GM19351 (cell line): Measurements from ENCODE around the gene CCDC91.
A peak's percentile ranks its signal among the peaks of the same experiment; 100 is the strongest.

Source experiments
- ATAC-seq: cut with Tn5 transposase; IDR thresholded peaks from one replicate; pipeline ENCODE4 v1.9.1; 2021; ENCODE audit warnings: mild to moderate bottlenecking, moderate library complexity; ENCODE audit not compliant: unreplicated experiment

Gene CCDC91

GRCh38 chr12:28190321-28191050 is at the start of gene CCDC91:
TSS of gene CCDC91 (plus strand) at chr12:28190456. CDS start at chr12:28257216, 66,760 bp downstream.
- ATAC-seq, result peak; percentile 89

- ATAC-seq, result no peak
Measured at GRCh38 chr12:28144059-28144458, 46.2 kb upstream of the CCDC91 start.

GRCh38 chr12:28144532-28144931 is 45.7 kb upstream of the CCDC91 start:
- no peak for ATAC-seq

- no peak for ATAC-seq
Measured at GRCh38 chr12:28145216-28145615, 45.0 kb upstream of the CCDC91 start.

- no peak for ATAC-seq
Measured at GRCh38 chr12:28149279-28149678, 41.0 kb upstream of the CCDC91 start.

- no peak for ATAC-seq
Measured at GRCh38 chr12:28156362-28156761, 33.9 kb upstream of the CCDC91 start.

- no peak for ATAC-seq
Measured at GRCh38 chr12:28156804-28157203, 33.5 kb upstream of the CCDC91 start.

- ATAC-seq, result no peak
Measured at GRCh38 chr12:28158353-28158752, 31.9 kb upstream of the CCDC91 start.

- ATAC-seq, result no peak
Measured at GRCh38 chr12:28159688-28160087, 30.6 kb upstream of the CCDC91 start.

- no peak for ATAC-seq
Measured at GRCh38 chr12:28161697-28162096, 28.6 kb upstream of the CCDC91 start.

- ATAC-seq, result no peak
Measured at GRCh38 chr12:28162697-28163096, 27.6 kb upstream of the CCDC91 start.

GRCh38 chr12:28164644-28165275 is 25.5 kb upstream of the CCDC91 start:
- no peak for ATAC-seq

GRCh38 chr12:28167981-28168485 is 22.2 kb upstream of the CCDC91 start:
- ATAC-seq, result no peak

GRCh38 chr12:28171356-28172060 is 18.7 kb upstream of the CCDC91 start:
- no peak for ATAC-seq

GRCh38 chr12:28172434-28173030 is 17.7 kb upstream of the CCDC91 start:
- no peak for ATAC-seq

GRCh38 chr12:28173440-28173839 is 16.8 kb upstream of the CCDC91 start:
- peak; percentile 69 for ATAC-seq

- no peak for ATAC-seq
Measured at GRCh38 chr12:28175098-28175589, 15.1 kb upstream of the CCDC91 start.

- ATAC-seq, result no peak
Measured at GRCh38 chr12:28176295-28176694, 14.0 kb upstream of the CCDC91 start.

- no peak for ATAC-seq
Measured at GRCh38 chr12:28177461-28177860, 12.8 kb upstream of the CCDC91 start.

- no peak for ATAC-seq
Measured at GRCh38 chr12:28177905-28178304, 12.4 kb upstream of the CCDC91 start.

- ATAC-seq, result no peak
Measured at GRCh38 chr12:28178775-28179174, 11.5 kb upstream of the CCDC91 start.
